Omental fat pad (tissue), 4 donors: ENCODE data around the gene PEAR1. TPM values are rescaled to one million over a fixed set of nuclear protein-coding genes. Genes with fewer than 3 reads are reported as not detected.
A peak's percentile ranks its signal among the peaks of the same experiment; 100 is the strongest.

Experiments used
- ATAC-seq: fragments of 150-250 bp; one replicate; pipeline ENCODE4 v1.9.1; 2016; ENCODE audit warnings: mild to moderate bottlenecking, moderate library complexity; ENCODE audit not compliant: low FRiP score
- DNase-seq: peaks from one replicate; pipeline ENCODE4 v3.0.0-alpha.2; 2019; ENCODE audit warnings: low spot score
- CTCF ChIP-seq, 3 donors: fragments of 450-650 bp; IDR thresholded peaks; one replicate each; pipeline ENCODE4 v1.5.1; 2016 to 2017; ENCODE audit warnings: antibody characterized with exemption in 3 of 3, mild to moderate bottlenecking in 3 of 3, moderate library complexity in 2 of 3
- total RNA-seq, 4 donors: library from RNA; depleted of rRNA; stranded (reverse); fragments of >200 nt; gene quantifications; one replicate each; pipeline ENCODE4 v1.1.0, GENCODE V29; 2016

PEAR1 gene
- total RNA-seq, 4 donors from 2014 or later, result 5.4 to 29.5 (median 9.0) TPM

- ATAC-seq, result peak; percentile 69
- peak; percentile 43 for DNase-seq
- TF ChIP-seq CTCF (IDR thresholded peaks at IDR 0.05), result peak in 1 of 3 donors; percentile 47
Measured at GRCh38 chr1:156920233-156921052, 26.9 kb downstream of the PEAR1 start, which contains the start of gene LRRC71. Gene LRRC71 (plus strand): TSS chr1:156920632. CDS start chr1:156920804, 172 bp downstream.

DNA sequence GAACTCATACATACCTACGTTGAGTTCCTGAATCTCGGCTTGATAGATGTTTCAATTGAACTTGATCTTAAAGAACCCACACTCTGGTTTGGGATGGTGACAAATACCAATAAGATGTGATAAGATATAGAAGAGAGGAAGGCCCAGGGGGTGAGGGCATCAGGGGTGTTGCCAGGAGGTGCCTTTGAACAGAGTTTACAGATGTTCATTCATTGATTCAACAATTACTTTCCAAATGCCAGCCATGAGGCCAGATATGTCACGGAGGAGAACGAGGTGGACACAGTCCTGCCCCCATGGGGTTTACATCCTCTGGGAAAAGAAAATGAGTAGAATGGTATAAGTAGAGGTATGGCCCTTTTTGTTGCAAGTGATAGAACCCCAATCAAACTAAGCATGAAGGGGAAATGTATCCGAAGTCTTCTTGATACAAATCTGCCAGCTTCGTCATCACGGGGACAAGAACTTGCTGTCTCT, 27.6 kb downstream of the PEAR1 start:
- TF ChIP-seq CTCF (IDR thresholded peaks at IDR 0.05), result no peak
- no peak for ATAC-seq
- DNase-seq, result no peak

GRCh38 chr1:156922986-156923669, 29.6 kb downstream of the PEAR1 start:
- no peak for TF ChIP-seq CTCF (IDR thresholded peaks at IDR 0.05)
- DNase-seq (no peak), ATAC-seq (no peak)

- DNase-seq, result no peak
- no peak for TF ChIP-seq CTCF (IDR thresholded peaks at IDR 0.05)
- ATAC-seq, result no peak
Measured at GRCh38 chr1:156923670-156924477, 30.4 kb downstream of the PEAR1 start.

- ATAC-seq (no peak), DNase-seq (no peak)
- no peak for TF ChIP-seq CTCF (IDR thresholded peaks at IDR 0.05)
Measured at GRCh38 chr1:156924478-156925153, 31.1 kb downstream of the PEAR1 start.
